Parathyroid adenoma (tissue), 2 donors: ENCODE data around the gene CYP4F11.

ENCODE experiments used
- H2AFZ ChIP-seq: fragments of 300-600 bp; sonication (generic); one replicate; pipeline ENCODE4 v1.7.0; 2017; ENCODE audit warnings: antibody characterized with exemption, mild to moderate bottlenecking
- H3K27ac ChIP-seq: fragments of 300-600 bp; sonication (generic); one replicate; pipeline ENCODE4 v1.7.0; 2017
- H3K27me3 ChIP-seq: fragments of 300-600 bp; sonication (generic); one replicate; pipeline ENCODE4 v1.7.0; 2017; ENCODE audit warnings: low read length; ENCODE audit not compliant: control insufficient read depth, insufficient read depth
- H3K36me3 ChIP-seq: fragments of 300-600 bp; sonication (generic); one replicate; pipeline ENCODE4 v1.7.0; 2017; ENCODE audit warnings: low read length; ENCODE audit not compliant: control insufficient read depth, insufficient read depth
- H3K4me1 ChIP-seq: fragments of 300-600 bp; sonication (generic); one replicate; pipeline ENCODE4 v1.7.0; 2017; ENCODE audit warnings: control low read depth
- H3K4me2 ChIP-seq: fragments of 300-600 bp; sonication (generic); one replicate; pipeline ENCODE4 v1.7.0; 2017; ENCODE audit warnings: low read length
- H3K4me3 ChIP-seq: fragments of 300-600 bp; sonication (generic); one replicate; pipeline ENCODE4 v1.7.0; 2017; ENCODE audit warnings: low read depth, low read length
- H3K79me2 ChIP-seq: fragments of 300-600 bp; sonication (generic); one replicate; pipeline ENCODE4 v1.7.0; 2017; ENCODE audit warnings: control low read depth
- H3K9ac ChIP-seq: fragments of 300-600 bp; sonication (generic); one replicate; pipeline ENCODE4 v1.7.0; 2017; ENCODE audit warnings: mild to moderate bottlenecking
- H3K9me3 ChIP-seq: fragments of 300-600 bp; sonication (generic); one replicate; pipeline ENCODE4 v1.7.0; 2017; ENCODE audit warnings: low read length; ENCODE audit not compliant: control insufficient read depth
- CTCF ChIP-seq: fragments of 300-600 bp; sonication (generic); IDR thresholded peaks from one replicate; pipeline ENCODE4 v1.7.0; 2017; ENCODE audit warnings: antibody characterized with exemption, mild to moderate bottlenecking
- donor health status: primary hyperparathyroidism.

Gene CYP4F11

GRCh38 chr19:15871570-15871969 is 62.8 kb downstream of the CYP4F11 start:
- H3K27me3 ChIP-seq: no peaks in the 10 kb centered on the region

GRCh38 chr19:15869873-15870272 is 64.5 kb downstream of the CYP4F11 start:
- Histone ChIP-seq H3K9me3 (no peaks in the 10 kb centered on the region), H3K4me2 (no peak overlapping the region), H3K4me3 (no peak overlapping the region), H3K27ac (no peak overlapping the region), H3K4me1 (no peaks in the 10 kb centered on the region), H3K79me2 (no peaks in the 10 kb centered on the region), H2AFZ (no peak overlapping the region), H3K9ac (no peak overlapping the region), H3K27me3 (no peaks in the 10 kb centered on the region), H3K36me3 (no peaks in the 10 kb centered on the region)
- no peak for TF ChIP-seq CTCF

More at GRCh38 chr19:15871570-15871969, 62.8 kb downstream of the CYP4F11 start:
- Histone ChIP-seq H3K27ac (no peak overlapping the region), H3K4me1 (no peaks in the 10 kb centered on the region), H3K4me3 (no peak overlapping the region), H2AFZ (peak overlapping the region; percentile 28), H3K9ac (no peak overlapping the region), H3K4me2 (no peak overlapping the region), H3K9me3 (no peaks in the 10 kb centered on the region), H3K79me2 (no peaks in the 10 kb centered on the region), H3K36me3 (no peaks in the 10 kb centered on the region)
- no peak for TF ChIP-seq CTCF

GRCh38 chr19:15869109-15869555 is 65.2 kb downstream of the CYP4F11 start:
- H3K27me3 ChIP-seq: no peaks in the 10 kb centered on the region
- H3K4me1 ChIP-seq: no peaks in the 10 kb centered on the region
- H3K27ac ChIP-seq: no peak overlapping the region
- H3K36me3 ChIP-seq: no peaks in the 10 kb centered on the region
- no peak overlapping the region for H3K4me2 ChIP-seq
- H2AFZ ChIP-seq: no peak overlapping the region
- no peaks in the 10 kb centered on the region for H3K9me3 ChIP-seq
- peak; percentile 61 for TF ChIP-seq CTCF
- H3K4me3 ChIP-seq: no peak overlapping the region
- H3K9ac ChIP-seq: no peak overlapping the region
- H3K79me2 ChIP-seq: no peaks in the 10 kb centered on the region

GRCh38 chr19:15866636-15867035 is 67.7 kb downstream of the CYP4F11 start:
- Histone ChIP-seq H3K4me3 (no peak overlapping the region), H3K27me3 (no peaks in the 10 kb centered on the region), H3K9me3 (no peaks in the 10 kb centered on the region), H3K79me2 (no peaks in the 10 kb centered on the region), H3K4me2 (no peak overlapping the region), H3K9ac (no peak overlapping the region), H3K4me1 (no peaks in the 10 kb centered on the region), H3K36me3 (no peaks in the 10 kb centered on the region), H2AFZ (no peak overlapping the region), H3K27ac (no peak overlapping the region)
- no peak for TF ChIP-seq CTCF

GRCh38 chr19:15864824-15865223 is 69.5 kb downstream of the CYP4F11 start:
- H3K4me3 ChIP-seq: no peak overlapping the region
- H3K4me2 ChIP-seq: no peak overlapping the region
- no peaks in the 10 kb centered on the region for H3K79me2 ChIP-seq
- no peaks in the 10 kb centered on the region for H3K9me3 ChIP-seq
- no peaks in the 10 kb centered on the region for H3K36me3 ChIP-seq
- no peaks in the 10 kb centered on the region for H3K4me1 ChIP-seq
- H3K9ac ChIP-seq: no peak overlapping the region
- no peak overlapping the region for H3K27ac ChIP-seq
- TF ChIP-seq CTCF: no peak
- no peaks in the 10 kb centered on the region for H3K27me3 ChIP-seq
- no peak overlapping the region for H2AFZ ChIP-seq
